Measurements from ENCODE around the gene SLC35A2.

DNA sequence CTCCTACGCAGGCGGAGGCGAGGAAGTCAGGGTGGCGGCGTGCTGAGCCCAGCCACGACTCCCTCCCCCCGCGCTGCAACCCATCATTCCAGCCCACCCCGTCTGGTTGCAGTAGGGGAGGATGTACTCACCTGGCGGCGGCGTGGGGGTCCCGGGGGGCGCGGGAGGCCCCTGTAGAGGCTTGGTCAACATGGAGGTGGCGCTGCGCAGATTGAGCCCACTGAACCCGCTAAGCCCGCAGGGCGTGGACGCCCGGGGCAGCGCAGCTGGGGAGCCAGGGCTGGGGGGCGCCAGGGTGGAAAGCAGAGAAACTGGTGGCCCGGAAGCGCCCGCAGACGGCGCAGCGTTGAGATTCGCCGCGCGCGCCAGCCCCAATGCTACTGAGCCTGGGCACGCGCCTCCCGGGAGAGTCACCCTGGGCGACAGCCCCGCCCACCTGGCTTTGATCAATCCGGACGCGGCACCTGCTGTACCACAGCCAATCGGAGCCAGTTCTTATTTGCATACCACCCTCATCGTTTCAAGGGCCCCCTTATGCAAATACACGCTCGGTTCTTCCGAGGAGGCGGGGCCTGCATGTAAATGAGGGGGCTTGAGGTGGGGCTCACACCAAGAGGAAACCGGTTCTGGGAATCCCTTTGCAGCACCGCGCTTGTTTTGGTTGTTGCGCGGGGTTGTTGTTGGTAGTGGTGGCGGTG lies 7.3 kb upstream of the SLC35A2 start, which contains the start of gene PIM2:
- TF ChIP-seq, protein P1, sequence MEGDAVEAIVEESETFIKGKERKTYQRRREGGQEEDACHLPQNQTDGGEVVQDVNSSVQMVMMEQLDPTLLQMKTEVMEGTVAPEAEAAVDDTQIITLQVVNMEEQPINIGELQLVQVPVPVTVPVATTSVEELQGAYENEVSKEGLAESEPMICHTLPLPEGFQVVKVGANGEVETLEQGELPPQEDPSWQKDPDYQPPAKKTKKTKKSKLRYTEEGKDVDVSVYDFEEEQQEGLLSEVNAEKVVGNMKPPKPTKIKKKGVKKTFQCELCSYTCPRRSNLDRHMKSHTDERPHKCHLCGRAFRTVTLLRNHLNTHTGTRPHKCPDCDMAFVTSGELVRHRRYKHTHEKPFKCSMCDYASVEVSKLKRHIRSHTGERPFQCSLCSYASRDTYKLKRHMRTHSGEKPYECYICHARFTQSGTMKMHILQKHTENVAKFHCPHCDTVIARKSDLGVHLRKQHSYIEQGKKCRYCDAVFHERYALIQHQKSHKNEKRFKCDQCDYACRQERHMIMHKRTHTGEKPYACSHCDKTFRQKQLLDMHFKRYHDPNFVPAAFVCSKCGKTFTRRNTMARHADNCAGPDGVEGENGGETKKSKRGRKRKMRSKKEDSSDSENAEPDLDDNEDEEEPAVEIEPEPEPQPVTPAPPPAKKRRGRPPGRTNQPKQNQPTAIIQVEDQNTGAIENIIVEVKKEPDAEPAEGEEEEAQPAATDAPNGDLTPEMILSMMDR (IDR thresholded peaks at IDR 0.05): no peak
- TF ChIP-seq, protein P2, sequence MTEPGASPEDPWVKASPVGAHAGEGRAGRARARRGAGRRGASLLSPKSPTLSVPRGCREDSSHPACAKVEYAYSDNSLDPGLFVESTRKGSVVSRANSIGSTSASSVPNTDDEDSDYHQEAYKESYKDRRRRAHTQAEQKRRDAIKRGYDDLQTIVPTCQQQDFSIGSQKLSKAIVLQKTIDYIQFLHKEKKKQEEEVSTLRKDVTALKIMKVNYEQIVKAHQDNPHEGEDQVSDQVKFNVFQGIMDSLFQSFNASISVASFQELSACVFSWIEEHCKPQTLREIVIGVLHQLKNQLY (CRISPR knock-in tag; IDR thresholded peaks at IDR 0.05): no peak
- TF ChIP-seq, protein P3, sequence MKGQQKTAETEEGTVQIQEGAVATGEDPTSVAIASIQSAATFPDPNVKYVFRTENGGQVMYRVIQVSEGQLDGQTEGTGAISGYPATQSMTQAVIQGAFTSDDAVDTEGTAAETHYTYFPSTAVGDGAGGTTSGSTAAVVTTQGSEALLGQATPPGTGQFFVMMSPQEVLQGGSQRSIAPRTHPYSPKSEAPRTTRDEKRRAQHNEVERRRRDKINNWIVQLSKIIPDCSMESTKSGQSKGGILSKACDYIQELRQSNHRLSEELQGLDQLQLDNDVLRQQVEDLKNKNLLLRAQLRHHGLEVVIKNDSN (CRISPR knock-in tag; IDR thresholded peaks at IDR 0.05): peak; percentile 75; the same call in 1 of the 2 replicates
- TF ChIP-seq SP1 (CRISPR knock-in tag; conservative IDR thresholded peaks at IDR 0.05): peak; percentile 60
